K562 (cell line): ENCODE results near the gene UBE2H. TPM values are rescaled to one million over a fixed set of nuclear protein-coding genes. Genes with fewer than 3 reads are reported as not detected.

Source experiments
- CBFA2T3 ChIP-seq: fragments of 450-650 bp; IDR thresholded peaks from 2 replicates; pipeline ENCODE4 v1.6.1; 2017
- CEBPB ChIP-seq: fragments of 450-650 bp; IDR thresholded peaks from 2 replicates; pipeline ENCODE4 v1.6.1; 2016; ENCODE audit warnings: missing genetic modification characterization, missing compliant biosample characterization
- CREB3 ChIP-seq: fragments of 450-650 bp; conservative IDR thresholded peaks from 2 replicates; pipeline ENCODE4 v1.6.1; 2016; ENCODE audit warnings: missing genetic modification characterization, low read depth, mild to moderate bottlenecking, missing compliant biosample characterization, moderate library complexity
- HINFP ChIP-seq: fragments of 450-650 bp; conservative IDR thresholded peaks from 2 replicates; pipeline ENCODE4 v1.6.1; 2016; ENCODE audit warnings: missing genetic modification characterization, low read depth, mild to moderate bottlenecking, control low read depth, missing compliant biosample characterization
- IRF9 ChIP-seq: fragments of 450-650 bp; IDR thresholded peaks from 2 replicates; pipeline ENCODE4 v1.6.1; 2016; ENCODE audit warnings: missing biosample characterization, missing genetic modification characterization
- MTA1 ChIP-seq: fragments of 450-650 bp; IDR thresholded peaks from 2 replicates; pipeline ENCODE4 v1.6.1; 2017; ENCODE audit warnings: borderline replicate concordance
- MYC ChIP-seq, 2 experiments: fragments of 250-450 bp in 1 of 2; sonication (Bioruptor Pico) in 1 of 2; IDR thresholded peaks; 2 replicates each; pipeline versions ENCODE4 v1.5.1 to v1.6.1; 2012 to 2021; ENCODE audit warnings: low read depth in 2 of 2, borderline replicate concordance in 1 of 2, improper control_type of control experiment in 1 of 2, low read length in 1 of 2, mild to moderate bottlenecking in 1 of 2, moderate library complexity in 1 of 2
- NFE2 ChIP-seq: IDR thresholded peaks from 2 replicates; pipeline ENCODE4 v1.6.1; 2014; ENCODE audit warnings: antibody characterized with exemption, low read depth
- NFXL1 ChIP-seq: fragments of 450-650 bp; formaldehyde crosslinking; IDR thresholded peaks from 2 replicates; pipeline ENCODE4 v1.4.0; 2021; ENCODE audit warnings: mild to moderate bottlenecking
- NR4A1 ChIP-seq, 2 experiments: fragments of 250-450 bp in 1 of 2; fragments of 450-650 bp in 1 of 2; sonication (Bioruptor Pico) in 1 of 2; IDR thresholded peaks; 2 replicates each; pipeline versions ENCODE4 v1.4.0 to v1.6.1; 2016 to 2020; ENCODE audit warnings: mild to moderate bottlenecking in 2 of 2, missing compliant biosample characterization in 1 of 2, missing genetic modification characterization in 1 of 2, moderate library complexity in 1 of 2
- PKNOX1 ChIP-seq: fragments of 450-650 bp; IDR thresholded peaks from 2 replicates; pipeline ENCODE4 v1.6.1; 2016
- RBBP5 ChIP-seq: fragments of 200-600 bp; sonication (generic); IDR thresholded peaks from 2 replicates; pipeline ENCODE4 v1.6.1; 2012; ENCODE audit warnings: borderline replicate concordance, mild to moderate bottlenecking, low read length, control low read depth, inconsistent platforms; ENCODE audit not compliant: insufficient read depth, poor library complexity, severe bottlenecking
- SMAD3 ChIP-seq: fragments of 450-650 bp; formaldehyde crosslinking; conservative IDR thresholded peaks from 2 replicates; pipeline ENCODE4 v1.4.0; 2020; ENCODE audit warnings: mild to moderate bottlenecking
- SMARCC2 ChIP-seq: fragments of 450-650 bp; IDR thresholded peaks from 2 replicates; pipeline ENCODE4 v1.6.1; 2017; ENCODE audit warnings: antibody characterized with exemption, moderate library complexity, mild to moderate bottlenecking, low read depth
- SMARCE1 ChIP-seq: fragments of 450-650 bp; IDR thresholded peaks from 2 replicates; pipeline ENCODE4 v1.7.1; 2016; ENCODE audit warnings: mild to moderate bottlenecking
- TEAD1 ChIP-seq, 2 experiments: fragments of 450-650 bp in 1 of 2; sonication (generic) in 1 of 2; formaldehyde crosslinking; IDR thresholded peaks; 2 replicates each; pipeline versions ENCODE4 v1.4.0 to v1.8.0; 2020 to 2022; ENCODE audit warnings: mild to moderate bottlenecking in 2 of 2, missing genetic modification reagents in 1 of 2
- TRIM24 ChIP-seq, 2 experiments: fragments of 450-650 bp; IDR thresholded peaks; 2 replicates each; pipeline ENCODE4 v1.6.1; 2016
- ZBTB12 ChIP-seq: fragments of 250-450 bp; sonication (Bioruptor Pico); IDR thresholded peaks from 2 replicates; pipeline ENCODE4 v1.4.0; 2020
- ZNF589 ChIP-seq: fragments of 200-800 bp; sonication (Bioruptor generic); IDR thresholded peaks from 2 replicates; pipeline ENCODE4 v1.6.1; 2016; ENCODE audit warnings: low read depth, missing genetic modification characterization, missing compliant biosample characterization
- ZNF668 ChIP-seq: fragments of 250-450 bp; sonication (Bioruptor Pico); IDR thresholded peaks from 2 replicates; pipeline ENCODE4 v1.8.0; 2022; ENCODE audit warnings: mild to moderate bottlenecking, inconsistent platforms
- ZSCAN29 ChIP-seq: fragments of 450-650 bp; IDR thresholded peaks from 2 replicates; pipeline ENCODE4 v1.6.1; 2017
- polyA plus RNA-seq, 8 experiments: library from polyadenylated mRNA; depleted of rRNA in 4 of 8; stranded (reverse) in 5 of 8; unstranded in 3 of 8; fragments of >200 nt; fragmentation: Nextera tagmentation in 2 of 8; fragmentation: Illumina TruSeq in 1 of 8; extraction: Ambion mirVana in 2 of 8; extraction: Trizol in 1 of 8; gene quantifications; 2 replicates each; pipeline versions ENCODE4 v1.2.1 to v1.2.3, GENCODE V29; 2011 to 2014; ENCODE audit warnings: inconsistent platforms in 1 of 8, missing spikeins in 1 of 8
- total RNA-seq, 7 experiments: library from RNA; depleted of rRNA in 6 of 7; stranded (reverse); fragments of >200 nt in 6 of 7; fragmentation: Illumina TruSeq in 2 of 7; extraction: Trizol in 2 of 7; gene quantifications; 2 replicates each; pipeline versions ENCODE4 v1.2.1 to v1.2.3, GENCODE V29; 2011 to 2021; ENCODE audit warnings: low replicate concordance in 1 of 7

The UBE2H gene
- total and polyA plus RNA-seq, 9 of the 15 experiments (the other 6 are each of a cell fraction or from before 2014, with no cell fraction given), result 6.3 to 33.0 (median 13.3) TPM

- TF ChIP-seq MTA1 (0 out of 2 replicates have a peak, but pooled peaks have one; percentile 11), ZSCAN29 (no peak), ZNF589 (CRISPR knock-in tag) (peak; percentile 94), SMARCC2 (no peak), NR4A1 (CRISPR knock-in tag; IDR thresholded peaks at IDR 0.05) (no peak), NR4A1 (tag; IDR thresholded peaks at IDR 0.05) (peak; percentile 74; the same call in 1 of the 2 replicates), HINFP (tag) (peak; percentile 66), IRF9 (peak; percentile 60; the same call in 1 of the 2 replicates), ZNF668 (CRISPR knock-in tag) (0 out of 2 replicates have a peak, but pooled peaks have one; percentile 8), CBFA2T3 (peak; percentile 5; the same call in 1 of the 2 replicates), PKNOX1 (peak; percentile 45), NFE2 (peak; percentile 56; the same call in 1 of the 2 replicates), CEBPB (peak; percentile 78), MYC (IDR thresholded peaks at IDR 0.05; ENCODE audit: low read depth, low read length) (no peak), MYC (CRISPR knock-in tag; IDR thresholded peaks at IDR 0.05; ENCODE audit: borderline replicate concordance, low read depth) (0 out of 2 replicates have a peak, but pooled peaks have one; percentile 50), NFXL1 (CRISPR knock-in tag) (peak; percentile 81; the same call in 1 of the 2 replicates), CREB3 (tag) (peak; percentile 72), SMARCE1 (peak; percentile 61), TRIM24 (IDR thresholded peaks at IDR 0.05) (peak; percentile 69 to 89; a peak in 3 of 4 replicates), RBBP5 (peak; percentile 31), TEAD1 (CRISPR knock-in tag; IDR thresholded peaks at IDR 0.05) (peak; percentile 9 to 32; a peak in 2 of 4 replicates), SMAD3 (CRISPR knock-in tag) (0 out of 2 replicates have a peak, but pooled peaks have one; percentile 49), ZBTB12 (no peak)
Observed at GRCh38 chr7:129831424-129832058, 121.2 kb downstream of the UBE2H start (continued).
